OCI-LY1 (cell line): ENCODE results near the gene AIFM2.

ENCODE experiments used
- EZH2 ChIP-seq: fragments of 200-600 bp; sonication (generic), shearing (Covaris generic); IDR thresholded peaks from 2 replicates; pipeline ENCODE4 v1.8.0; 2017; ENCODE audit warnings: borderline replicate concordance, mixed run types, mild to moderate bottlenecking, antibody characterized with exemption, low read length, moderate library complexity, mixed read lengths
- TF ChIP-seq, protein P1 (sequence below): fragments of 200-600 bp; sonication (generic), shearing (Covaris generic); IDR thresholded peaks from 2 replicates; pipeline ENCODE4 v1.5.1; 2017; ENCODE audit warnings: mild to moderate bottlenecking, antibody characterized with exemption, low read length, moderate library complexity, mixed read lengths

DNA sequence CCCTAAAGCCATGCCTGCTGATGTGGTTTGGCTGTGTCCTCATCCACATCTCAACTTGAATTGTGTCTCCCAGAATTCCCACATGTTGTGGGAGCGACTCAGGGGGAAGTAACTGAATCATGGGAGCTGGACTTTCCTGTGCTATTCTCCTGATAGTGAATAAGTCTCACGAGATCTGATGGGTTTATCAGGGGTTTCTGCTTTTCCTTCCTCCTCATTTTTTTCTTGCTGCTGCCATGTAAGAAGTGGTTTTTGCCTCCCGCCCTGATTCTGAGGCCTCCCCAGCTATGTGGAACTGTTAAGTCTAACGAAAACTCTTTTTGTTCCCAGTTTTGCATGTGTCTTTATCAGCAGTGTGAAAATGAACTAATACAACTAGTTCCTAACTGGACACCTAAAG lies 68.1 kb downstream of the AIFM2 start:
- TF ChIP-seq EZH2: no peak
- TF ChIP-seq, protein P1, sequence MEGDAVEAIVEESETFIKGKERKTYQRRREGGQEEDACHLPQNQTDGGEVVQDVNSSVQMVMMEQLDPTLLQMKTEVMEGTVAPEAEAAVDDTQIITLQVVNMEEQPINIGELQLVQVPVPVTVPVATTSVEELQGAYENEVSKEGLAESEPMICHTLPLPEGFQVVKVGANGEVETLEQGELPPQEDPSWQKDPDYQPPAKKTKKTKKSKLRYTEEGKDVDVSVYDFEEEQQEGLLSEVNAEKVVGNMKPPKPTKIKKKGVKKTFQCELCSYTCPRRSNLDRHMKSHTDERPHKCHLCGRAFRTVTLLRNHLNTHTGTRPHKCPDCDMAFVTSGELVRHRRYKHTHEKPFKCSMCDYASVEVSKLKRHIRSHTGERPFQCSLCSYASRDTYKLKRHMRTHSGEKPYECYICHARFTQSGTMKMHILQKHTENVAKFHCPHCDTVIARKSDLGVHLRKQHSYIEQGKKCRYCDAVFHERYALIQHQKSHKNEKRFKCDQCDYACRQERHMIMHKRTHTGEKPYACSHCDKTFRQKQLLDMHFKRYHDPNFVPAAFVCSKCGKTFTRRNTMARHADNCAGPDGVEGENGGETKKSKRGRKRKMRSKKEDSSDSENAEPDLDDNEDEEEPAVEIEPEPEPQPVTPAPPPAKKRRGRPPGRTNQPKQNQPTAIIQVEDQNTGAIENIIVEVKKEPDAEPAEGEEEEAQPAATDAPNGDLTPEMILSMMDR: no peak
